ENCODE data around the gene SLC2A5.
A peak's percentile ranks its signal among the peaks of the same experiment; 100 is the strongest.

The SLC2A5 gene

GRCh38 chr1:9069326-9070100 is at the start of gene SLC2A5:
TSS of gene SLC2A5 (minus strand) at chr1:9069635. CDS start at chr1:9069536, 99 bp downstream.
- peak; percentile 71 to 73 for DNase-seq

DNA sequence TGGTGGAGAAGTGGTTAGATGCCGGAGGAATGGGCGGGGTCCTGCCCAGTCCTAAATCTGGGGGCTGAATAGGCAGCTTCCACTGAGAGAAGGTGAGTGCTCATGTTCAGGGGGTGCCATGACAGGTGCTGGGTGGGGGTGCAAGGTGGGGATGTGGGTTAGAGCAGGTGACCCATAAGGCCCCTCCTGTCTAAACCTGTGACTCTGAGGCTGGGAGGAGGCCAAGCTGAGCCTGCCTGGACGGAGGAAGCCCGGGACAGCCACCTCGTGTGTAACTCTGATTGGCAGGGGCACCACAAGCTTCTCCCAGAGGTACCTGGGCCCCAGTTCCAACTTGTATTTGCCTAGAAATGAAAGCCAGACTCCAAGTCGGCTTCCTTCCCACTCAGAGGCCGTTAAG is 48.8 kb upstream of the SLC2A5 start:
- DNase-seq: no peak

- DNase-seq: no peak
These were observed 46.1 kb upstream of the SLC2A5 start for GRCh38 chr1:9115351-9116205.

DNA sequence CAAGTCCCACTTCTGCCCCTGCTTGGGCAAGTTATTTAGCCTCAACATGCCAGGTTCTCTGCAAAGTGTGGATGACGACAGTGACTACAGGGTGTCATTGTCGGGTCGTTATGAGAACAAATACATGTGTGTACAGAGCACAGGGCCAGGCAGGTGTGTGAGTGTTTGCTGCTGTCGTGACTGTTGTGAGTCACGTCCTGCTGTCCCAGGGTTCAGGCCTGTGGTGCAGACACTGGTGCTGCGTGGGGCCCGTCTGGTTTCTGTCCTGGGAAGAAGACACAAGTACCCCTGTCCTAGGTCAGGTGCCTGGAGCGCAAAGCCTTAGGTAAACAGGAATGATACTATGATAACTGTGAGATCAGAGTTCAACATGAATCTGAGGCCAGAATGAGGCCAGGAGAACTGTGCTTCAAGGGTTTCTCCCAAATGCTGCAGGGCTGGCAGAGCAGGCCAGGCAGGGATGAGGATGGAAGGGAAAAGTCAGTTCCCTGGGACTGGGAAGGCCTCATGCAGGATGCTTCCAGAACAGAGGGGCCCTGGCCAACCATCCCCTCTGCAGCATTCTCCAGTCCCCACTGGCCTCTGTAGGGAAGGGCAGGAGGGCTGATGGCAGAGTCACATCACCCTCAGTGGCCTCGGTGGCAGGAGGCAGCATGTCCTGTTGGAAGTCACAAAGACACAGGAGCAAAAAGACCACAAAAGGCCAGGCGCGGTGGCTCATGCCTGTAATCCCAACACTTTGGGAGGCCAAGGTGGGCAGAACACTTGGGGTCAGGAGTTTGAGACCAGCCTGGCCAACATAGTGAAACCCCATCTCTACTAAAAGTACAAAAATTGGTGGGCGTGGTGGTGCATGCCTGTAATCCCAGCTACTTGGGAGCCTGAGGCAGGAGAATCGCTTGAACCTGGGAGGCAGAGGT is 43.8 kb upstream of the SLC2A5 start:
- DNase-seq: no peak

GRCh38 chr1:9111957-9112356 is 42.5 kb upstream of the SLC2A5 start:
- no peak for DNase-seq

GRCh38 chr1:9111357-9111691 is 41.9 kb upstream of the SLC2A5 start:
- DNase-seq: no peak

- peak; percentile 44 to 55 for DNase-seq
These were observed 41.4 kb upstream of the SLC2A5 start for GRCh38 chr1:9110669-9111356.

DNA sequence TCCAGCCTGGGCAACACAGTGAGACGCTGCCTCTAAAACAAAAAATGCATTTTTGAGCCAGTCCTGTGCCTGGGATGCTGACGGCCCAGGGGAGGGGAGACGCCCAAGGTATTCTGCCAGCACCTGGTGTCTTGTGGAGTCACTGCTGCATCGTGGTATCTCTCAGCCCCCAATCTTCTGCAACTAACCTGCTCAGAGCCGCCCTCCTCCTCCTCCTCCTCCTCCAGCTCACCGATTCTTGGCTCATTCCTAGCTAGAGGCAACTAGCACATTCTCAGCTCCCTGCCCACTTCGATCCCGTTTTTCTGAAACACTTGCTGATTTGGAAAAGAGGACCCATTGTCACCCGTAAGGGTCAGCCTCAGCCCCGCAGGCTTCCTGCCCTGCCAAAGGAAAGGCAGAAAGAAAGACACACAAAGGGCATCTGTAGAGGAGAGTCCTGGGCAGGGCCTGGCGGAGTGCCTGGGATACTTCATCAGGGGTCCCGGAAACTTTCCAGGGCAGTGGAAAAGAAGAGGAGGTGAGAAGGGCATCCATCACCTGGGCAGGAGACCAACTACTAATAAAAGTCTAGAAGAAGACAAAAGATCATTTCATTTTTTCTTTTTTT is 38.7 kb upstream of the SLC2A5 start:
- no peak for DNase-seq

GRCh38 chr1:9107136-9107535 is 37.7 kb upstream of the SLC2A5 start:
- no peak for DNase-seq

GRCh38 chr1:9106286-9106685 is 36.9 kb upstream of the SLC2A5 start:
- DNase-seq: no peak

DNA sequence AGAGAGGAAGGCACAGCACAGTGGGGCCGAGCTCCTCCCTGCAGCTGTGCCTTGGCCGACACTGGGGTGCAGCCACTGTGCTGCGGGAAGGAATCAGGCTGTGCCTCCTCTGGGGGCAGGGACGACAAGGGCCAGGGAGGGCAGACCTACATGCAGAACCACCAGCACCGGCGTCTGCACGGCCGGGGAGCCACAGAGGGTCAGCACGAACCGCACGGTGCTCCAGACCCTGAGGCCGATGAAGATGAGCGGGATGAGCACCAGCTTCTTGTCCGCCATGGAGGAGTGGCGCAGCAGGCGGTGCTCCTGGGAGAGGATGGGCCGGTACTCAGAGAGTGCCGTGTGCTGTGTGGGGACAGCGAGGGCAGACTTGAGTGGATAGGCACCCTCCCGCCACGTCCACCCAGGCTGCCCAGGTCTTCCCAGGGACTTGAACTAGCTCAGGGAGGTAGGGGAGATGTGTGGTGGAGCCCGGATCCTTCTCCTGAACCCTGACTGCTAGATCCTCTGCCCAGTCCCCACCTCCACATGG is 36.0 kb upstream of the SLC2A5 start:
- DNase-seq: no peak

- peak; percentile 78 to 83 for DNase-seq
These were observed 32.2 kb upstream of the SLC2A5 start for GRCh38 chr1:9101510-9102146.

GRCh38 chr1:9100471-9101043 is 31.1 kb upstream of the SLC2A5 start:
- peak in 1 of 2 experiments; percentile 8 for DNase-seq

DNA sequence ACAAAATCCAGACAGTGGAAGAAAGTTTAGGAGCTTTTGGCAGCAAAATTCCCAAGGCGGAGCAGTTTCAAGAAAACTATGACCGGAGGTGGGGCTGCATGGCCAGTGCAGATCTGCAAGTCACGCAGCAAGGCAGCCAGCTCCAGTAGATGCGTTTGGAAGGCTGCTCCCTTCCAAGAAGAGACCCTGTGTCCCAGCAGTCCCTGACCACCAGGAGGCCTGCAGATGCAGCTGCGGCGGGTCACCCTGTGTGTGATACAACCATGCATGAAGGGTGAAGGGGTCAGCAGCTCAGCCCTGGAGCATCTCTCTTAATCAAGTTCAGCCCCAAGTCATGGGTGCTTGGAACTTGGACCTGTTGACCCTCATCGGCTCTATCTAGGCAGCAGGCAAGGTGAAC is 30.1 kb upstream of the SLC2A5 start:
- no peak for DNase-seq

GRCh38 chr1:9097947-9098705 is 28.7 kb upstream of the SLC2A5 start:
- DNase-seq: no peak

DNA sequence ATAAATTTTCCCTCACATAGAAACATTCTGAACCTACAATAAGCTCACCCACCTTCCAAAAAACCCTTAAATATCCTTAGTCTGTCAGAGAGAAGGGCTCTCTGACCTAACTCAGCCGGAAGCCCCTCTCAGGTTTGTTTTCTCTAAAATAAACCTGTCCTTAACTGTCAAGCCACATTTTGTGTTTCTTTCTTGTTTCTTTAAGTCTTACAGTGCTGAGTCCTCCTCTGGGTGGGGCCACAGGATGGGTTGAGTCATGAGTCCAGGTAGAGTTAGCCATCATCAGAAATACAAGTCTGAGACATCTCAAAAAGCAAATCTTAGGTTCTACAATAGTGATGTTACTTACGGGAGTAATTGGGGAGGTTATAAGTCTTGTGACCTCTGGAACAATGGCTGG is 26.4 kb upstream of the SLC2A5 start:
- no peak for DNase-seq

DNA sequence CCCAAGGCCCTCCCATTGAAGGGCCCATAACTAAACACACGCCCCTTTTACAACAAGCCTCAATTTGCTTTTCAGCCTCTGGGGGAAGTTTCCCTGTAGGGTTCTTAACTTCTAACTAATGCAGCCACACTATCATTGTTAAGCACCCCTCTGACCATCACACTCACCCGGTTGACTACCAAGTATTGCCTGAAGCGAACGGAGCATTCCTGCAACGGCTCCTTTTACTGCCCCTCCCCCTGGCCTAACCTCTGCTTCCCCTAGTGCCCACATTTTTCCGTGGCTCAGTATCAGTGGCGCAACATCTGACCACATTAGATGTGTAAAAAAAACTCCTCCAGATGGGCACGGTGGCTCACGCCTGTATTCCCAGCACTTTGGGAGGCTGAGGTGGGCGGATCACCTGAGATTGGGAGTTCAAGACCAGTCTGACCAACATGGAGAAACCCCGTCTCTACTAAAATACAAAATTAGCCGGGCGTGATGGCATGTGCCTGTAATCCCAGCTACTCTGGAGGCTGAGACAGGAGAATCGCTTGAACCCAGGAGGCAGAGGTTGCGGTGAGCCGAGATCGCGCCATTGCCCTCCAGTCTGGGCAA is 24.7 kb upstream of the SLC2A5 start:
- DNase-seq: peak; percentile 75 to 92

DNA sequence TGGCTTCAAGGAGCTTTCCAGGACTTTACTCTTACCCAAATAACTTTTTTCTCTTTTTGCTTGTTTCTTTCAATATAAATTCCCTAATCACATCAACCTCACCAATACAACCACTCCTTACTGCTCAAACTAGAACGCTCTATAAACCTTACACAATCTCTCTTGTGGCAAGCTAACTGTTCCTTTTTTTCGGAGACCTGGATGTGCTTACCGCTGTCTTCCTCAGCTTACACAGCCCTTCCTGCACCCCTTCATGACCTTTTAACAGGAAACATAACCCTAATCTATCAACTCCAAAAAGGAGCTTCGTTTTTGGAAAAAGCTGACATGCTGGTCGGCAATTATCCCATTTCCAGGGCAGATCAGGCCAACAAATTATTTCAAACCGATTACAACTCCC is 24.1 kb upstream of the SLC2A5 start:
- DNase-seq: peak; percentile 82 to 84

GRCh38 chr1:9093091-9093490 is 23.7 kb upstream of the SLC2A5 start:
- peak in 1 of 2 experiments; percentile 30 for DNase-seq

DNA sequence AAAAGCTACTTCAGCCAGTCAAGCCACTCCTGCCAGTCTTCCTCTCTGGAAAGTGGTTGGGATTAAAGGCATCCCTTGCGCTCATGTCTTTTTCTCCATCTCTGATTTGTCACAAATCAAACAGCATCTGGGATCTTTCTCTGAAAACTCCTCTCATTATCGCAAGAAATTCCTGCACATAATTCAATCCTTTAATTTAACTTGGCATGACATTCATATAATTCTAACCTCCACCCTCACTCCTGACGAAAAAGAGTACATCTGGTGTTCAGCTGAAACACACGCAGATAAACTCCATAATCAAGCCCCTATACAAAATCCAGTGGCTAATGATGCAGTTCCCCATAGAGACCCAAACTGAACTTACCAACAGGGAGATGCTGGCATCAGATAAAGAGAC is 19.4 kb upstream of the SLC2A5 start:
- no peak for DNase-seq
